GM18502 (cell line): ENCODE results near the gene CCDC157.

Experiments
- ATAC-seq: cut with Tn5 transposase; IDR thresholded peaks from one replicate; pipeline ENCODE4 v1.9.1; 2021; ENCODE audit warnings: mild to moderate bottlenecking; ENCODE audit not compliant: unreplicated experiment, poor library complexity

CCDC157 gene

GRCh38 chr22:30356449-30357235 is at the start of gene CCDC157, which contains the start of gene SF3A1:
CCDC157 (plus strand) TSS chr22:30357007; CDS start chr22:30366001, 8,994 bp downstream.
SF3A1 (minus strand) TSS chr22:30356894; CDS start chr22:30356792, 102 bp downstream.
- peak; percentile 90 for ATAC-seq

GRCh38 chr22:30307041-30307574 is 49.7 kb upstream of the CCDC157 start:
- no peak for ATAC-seq

- ATAC-seq: no peak
Observed at GRCh38 chr22:30308093-30308492, 48.7 kb upstream of the CCDC157 start.

- no peak for ATAC-seq
Observed at GRCh38 chr22:30308518-30309230, 48.1 kb upstream of the CCDC157 start.

GRCh38 chr22:30309951-30310741 is 46.7 kb upstream of the CCDC157 start:
- peak; percentile 43 for ATAC-seq

- ATAC-seq: no peak
Observed at GRCh38 chr22:30310881-30311771, 45.7 kb upstream of the CCDC157 start.

- no peak for ATAC-seq
Observed at GRCh38 chr22:30312053-30312452, 44.8 kb upstream of the CCDC157 start.

GRCh38 chr22:30313527-30314363 is 43.1 kb upstream of the CCDC157 start:
- ATAC-seq: no peak

GRCh38 chr22:30314915-30315314 is 41.9 kb upstream of the CCDC157 start:
- ATAC-seq: no peak

GRCh38 chr22:30315962-30316576 is 40.7 kb upstream of the CCDC157 start:
- ATAC-seq: no peak

GRCh38 chr22:30317778-30318177 is 39.0 kb upstream of the CCDC157 start:
- ATAC-seq: no peak

- ATAC-seq: no peak
Observed at GRCh38 chr22:30318799-30319419, 37.9 kb upstream of the CCDC157 start.

- ATAC-seq: no peak
Observed at GRCh38 chr22:30320021-30320556, 36.7 kb upstream of the CCDC157 start.

GRCh38 chr22:30321461-30321860 is 35.3 kb upstream of the CCDC157 start:
- no peak for ATAC-seq

GRCh38 chr22:30323246-30323645 is 33.6 kb upstream of the CCDC157 start:
- no peak for ATAC-seq

GRCh38 chr22:30324014-30324730 is 32.6 kb upstream of the CCDC157 start:
- ATAC-seq: no peak
